ENCODE measurements around the gene FBXL16.
A peak's percentile ranks its signal among the peaks of the same experiment; 100 is the strongest.

The FBXL16 gene

DNA sequence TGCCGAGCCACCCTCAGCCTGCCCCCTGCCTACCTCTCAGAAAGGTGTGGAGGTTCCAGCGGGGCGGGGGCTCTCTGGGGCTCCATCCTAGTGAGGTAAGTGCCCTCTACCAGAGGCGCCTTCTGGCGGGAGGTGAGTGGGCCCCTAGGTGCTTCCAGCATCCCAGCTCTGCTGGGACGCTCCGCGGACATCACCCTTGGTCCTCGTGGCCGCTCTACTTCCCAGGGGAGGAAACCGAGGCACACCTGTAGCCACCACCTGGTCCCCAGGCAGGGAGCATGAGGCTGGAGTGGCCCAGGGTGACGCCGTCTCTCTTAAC, 62.6 kb downstream of the FBXL16 start:
- peaks cover 4% of the 10 kb centered on the region for H3K36me3 ChIP-seq (ENCODE audit: control insufficient read depth, insufficient read depth, low read length)
- TF ChIP-seq, protein P1, sequence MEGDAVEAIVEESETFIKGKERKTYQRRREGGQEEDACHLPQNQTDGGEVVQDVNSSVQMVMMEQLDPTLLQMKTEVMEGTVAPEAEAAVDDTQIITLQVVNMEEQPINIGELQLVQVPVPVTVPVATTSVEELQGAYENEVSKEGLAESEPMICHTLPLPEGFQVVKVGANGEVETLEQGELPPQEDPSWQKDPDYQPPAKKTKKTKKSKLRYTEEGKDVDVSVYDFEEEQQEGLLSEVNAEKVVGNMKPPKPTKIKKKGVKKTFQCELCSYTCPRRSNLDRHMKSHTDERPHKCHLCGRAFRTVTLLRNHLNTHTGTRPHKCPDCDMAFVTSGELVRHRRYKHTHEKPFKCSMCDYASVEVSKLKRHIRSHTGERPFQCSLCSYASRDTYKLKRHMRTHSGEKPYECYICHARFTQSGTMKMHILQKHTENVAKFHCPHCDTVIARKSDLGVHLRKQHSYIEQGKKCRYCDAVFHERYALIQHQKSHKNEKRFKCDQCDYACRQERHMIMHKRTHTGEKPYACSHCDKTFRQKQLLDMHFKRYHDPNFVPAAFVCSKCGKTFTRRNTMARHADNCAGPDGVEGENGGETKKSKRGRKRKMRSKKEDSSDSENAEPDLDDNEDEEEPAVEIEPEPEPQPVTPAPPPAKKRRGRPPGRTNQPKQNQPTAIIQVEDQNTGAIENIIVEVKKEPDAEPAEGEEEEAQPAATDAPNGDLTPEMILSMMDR (IDR thresholded peaks at IDR 0.05; ENCODE audit: insufficient read depth, low read length, poor library complexity, severe bottlenecking): no peak
- DNase-seq (ENCODE audit: extremely low read depth, insufficient read length): no peak
- no peaks in the 10 kb centered on the region for H3K27me3 ChIP-seq (replicated peaks; ENCODE audit: control insufficient read depth, insufficient read depth, low read length)
- peak overlapping the region; percentile 91 for H3K4me3 ChIP-seq (replicated peaks; ENCODE audit: low read depth, low read length)

All from GM06990 (cell line).